Fibroblast of skin of back (primary cell): Measurements from ENCODE around the gene ELN.
"Not testable (repeated sequence)": the region's sequence is repeated elsewhere in the genome, so short reads cannot be mapped to it uniquely, and the experiment has no call there.

Experiments used
- DNase-seq: peaks from one replicate; pipeline ENCODE4 v3.0.0-alpha.2; 2013

ELN gene

GRCh38 chr7:74001150-74001494 lies 26.9 kb upstream of the ELN start:
- DNase-seq = no peak

GRCh38 chr7:74002474-74003017 lies 25.4 kb upstream of the ELN start:
- peak; percentile 86 for DNase-seq

GRCh38 chr7:74003621-74004020 lies 24.4 kb upstream of the ELN start:
- DNase-seq = peak; percentile 61

- no peak for DNase-seq
Observed at GRCh38 chr7:74006032-74006431, 21.9 kb upstream of the ELN start.

GRCh38 chr7:74006451-74007241 lies 21.3 kb upstream of the ELN start:
- DNase-seq = no peak

GRCh38 chr7:74007242-74007567 lies 20.8 kb upstream of the ELN start:
- DNase-seq = no peak

GRCh38 chr7:74008687-74009086 lies 19.3 kb upstream of the ELN start:
- no peak for DNase-seq

GRCh38 chr7:74009719-74010118 lies 18.3 kb upstream of the ELN start:
- no peak for DNase-seq

- peak; percentile 90 for DNase-seq
Observed at GRCh38 chr7:74010407-74010806, 17.6 kb upstream of the ELN start.

- not testable (repeated sequence) for DNase-seq
Observed at GRCh38 chr7:74011421-74011820, 16.6 kb upstream of the ELN start.

GRCh38 chr7:74012842-74013249 lies 15.1 kb upstream of the ELN start:
- peak; percentile 57 for DNase-seq

- DNase-seq = no peak
Observed at GRCh38 chr7:74013539-74014272, 14.3 kb upstream of the ELN start.

GRCh38 chr7:74014931-74015330 lies 13.0 kb upstream of the ELN start:
- DNase-seq = no peak

GRCh38 chr7:74015670-74016069 lies 12.3 kb upstream of the ELN start:
- peak; percentile 38 for DNase-seq

- peak; percentile 55 for DNase-seq
Observed at GRCh38 chr7:74017125-74017524, 10.8 kb upstream of the ELN start.

- no peak for DNase-seq
Observed at GRCh38 chr7:74018246-74018895, 9.6 kb upstream of the ELN start.

- DNase-seq = no peak
Observed at GRCh38 chr7:74019149-74019548, 8.8 kb upstream of the ELN start.

GRCh38 chr7:74020390-74020789 lies 7.6 kb upstream of the ELN start:
- DNase-seq = no peak

- no peak for DNase-seq
Observed at GRCh38 chr7:74021546-74022320, 6.2 kb upstream of the ELN start.

GRCh38 chr7:74022507-74022906 lies 5.5 kb upstream of the ELN start:
- DNase-seq = no peak

GRCh38 chr7:74023092-74023536 lies 4.9 kb upstream of the ELN start:
- peak; percentile 86 for DNase-seq

GRCh38 chr7:74023786-74024185 lies 4.2 kb upstream of the ELN start:
- DNase-seq = no peak

- DNase-seq = no peak
Observed at GRCh38 chr7:74025146-74025545, 2.8 kb upstream of the ELN start.
